BLaER1 (cell line): ENCODE measurements around the gene ANK3.

ENCODE experiments used
- H3K27ac ChIP-seq: shearing (Covaris generic); formaldehyde crosslinking; 2 replicates; pipeline ENCODE4 v1.8.1; 2022
- H3K27me3 ChIP-seq: shearing (Covaris generic); formaldehyde crosslinking; 2 replicates; pipeline ENCODE4 v1.8.1; 2022
- H3K36me3 ChIP-seq: shearing (Covaris generic); formaldehyde crosslinking; 2 replicates; pipeline ENCODE4 v1.8.1; 2022
- H3K4me1 ChIP-seq: shearing (Covaris generic); formaldehyde crosslinking; 2 replicates; pipeline ENCODE4 v1.8.1; 2022
- H3K4me2 ChIP-seq: shearing (Covaris generic); formaldehyde crosslinking; 2 replicates; pipeline ENCODE4 v1.8.1; 2022
- H3K4me3 ChIP-seq: shearing (Covaris generic); formaldehyde crosslinking; 2 replicates; pipeline ENCODE4 v1.8.1; 2022
- H3K9ac ChIP-seq: shearing (Covaris generic); formaldehyde crosslinking; 2 replicates; pipeline ENCODE4 v1.8.1; 2022
- H3K9me3 ChIP-seq: shearing (Covaris generic); formaldehyde crosslinking; 2 replicates; pipeline ENCODE4 v1.8.1; 2022
- H4K20me1 ChIP-seq: shearing (Covaris generic); formaldehyde crosslinking; 2 replicates; pipeline ENCODE4 v1.8.1; 2022
- Cebpa-rat ChIP-seq: shearing (Covaris generic); IDR thresholded peaks from 2 replicates; pipeline ENCODE4 v1.8.1; 2022

The ANK3 gene

DNA sequence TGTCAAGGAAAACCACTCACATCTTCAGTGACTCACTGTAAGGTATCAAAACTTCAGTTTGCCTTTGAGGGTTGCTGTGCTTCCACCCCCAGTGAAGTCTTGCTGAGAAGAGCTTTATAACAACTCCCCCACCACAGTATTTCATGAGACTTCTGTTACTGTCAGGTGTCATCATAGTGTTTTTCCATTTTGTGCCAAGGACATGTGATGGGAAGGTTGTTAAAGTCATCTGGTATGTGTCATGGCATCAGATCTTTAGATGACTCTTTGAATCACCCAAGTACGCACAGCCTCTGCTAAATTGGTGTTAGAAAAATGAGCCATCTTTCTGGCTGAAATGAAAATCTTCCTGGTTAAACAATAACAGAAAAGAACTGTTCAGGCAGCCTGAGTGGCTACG, 368.3 kb downstream of the ANK3 start:
- Histone ChIP-seq H3K36me3 (no peaks in the 10 kb centered on the region), H3K27me3 (no peaks in the 10 kb centered on the region), H3K9me3 (no peaks in the 10 kb centered on the region), H3K4me1 (no peaks in the 10 kb centered on the region), H3K4me3 (no peak overlapping the region), H3K27ac (no peak overlapping the region), H4K20me1 (no peaks in the 10 kb centered on the region), H3K4me2 (no peak overlapping the region), H3K9ac (no peak overlapping the region)
- no peak for TF ChIP-seq Cebpa-rat

DNA sequence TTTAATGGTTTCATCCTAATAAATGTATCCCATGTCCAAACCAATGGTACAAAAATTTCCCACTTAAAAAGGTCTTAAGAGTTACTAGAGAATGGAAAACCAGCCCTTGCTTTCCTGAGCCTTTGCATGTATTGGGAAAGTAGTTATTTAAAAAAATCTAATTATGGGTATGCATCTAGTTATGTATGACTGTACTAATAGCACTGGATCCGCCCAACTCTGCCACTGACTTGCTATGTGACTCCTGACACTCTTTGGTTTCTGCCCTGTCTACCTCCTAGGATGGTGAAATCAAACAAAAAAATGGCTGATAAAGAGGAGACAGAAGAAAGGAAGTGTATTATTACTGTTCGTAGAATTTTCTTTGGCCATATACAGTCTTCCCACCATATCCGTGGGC, 372.9 kb downstream of the ANK3 start:
- TF ChIP-seq Cebpa-rat: no peak
- H3K27me3 ChIP-seq: no peaks in the 10 kb centered on the region
- no peaks in the 10 kb centered on the region for H3K4me1 ChIP-seq
- H3K36me3 ChIP-seq: no peaks in the 10 kb centered on the region
- no peak overlapping the region for H3K4me2 ChIP-seq
- H3K4me3 ChIP-seq: no peak overlapping the region
- no peak overlapping the region for H3K27ac ChIP-seq
- H3K9me3 ChIP-seq: peaks cover 11% of the 10 kb centered on the region
- H3K9ac ChIP-seq: no peak overlapping the region
- H4K20me1 ChIP-seq: no peaks in the 10 kb centered on the region

DNA sequence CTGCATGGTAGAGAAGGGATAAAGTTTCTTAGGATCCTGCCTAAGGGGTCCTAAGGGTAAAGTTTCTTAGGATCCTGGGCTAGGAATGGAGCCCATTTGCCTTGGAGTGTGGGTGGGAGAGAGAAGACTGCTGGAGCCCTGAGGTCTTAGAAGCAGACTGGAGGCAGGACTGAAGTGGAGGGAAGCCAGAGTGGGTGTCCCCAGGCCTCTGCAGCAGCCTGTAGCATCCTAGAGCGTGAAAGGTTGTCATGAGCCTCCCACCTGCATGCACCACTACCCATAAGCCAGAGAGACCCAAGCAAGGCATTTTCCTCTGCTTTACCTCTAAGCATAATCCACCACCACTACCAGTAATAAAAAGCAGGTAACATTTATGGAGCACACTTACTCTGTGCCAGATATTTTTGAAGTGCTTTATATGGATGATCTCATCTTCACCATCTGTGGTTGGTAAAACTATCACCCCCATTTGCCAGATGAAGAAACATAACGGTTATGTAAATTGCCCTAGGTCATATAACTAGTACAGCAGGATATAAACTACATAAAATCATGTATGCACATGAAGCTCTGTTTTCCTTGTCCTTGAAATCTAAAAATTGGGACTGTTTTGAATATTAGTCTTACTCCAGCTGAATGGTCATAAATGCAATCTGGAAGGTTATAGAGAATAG, 379.8 kb downstream of the ANK3 start:
- Histone ChIP-seq H3K27me3 (no peaks in the 10 kb centered on the region), H3K4me3 (no peak overlapping the region), H3K27ac (no peak overlapping the region), H3K9me3 (peaks cover 8% of the 10 kb centered on the region), H3K36me3 (no peaks in the 10 kb centered on the region), H3K4me1 (no peaks in the 10 kb centered on the region), H4K20me1 (no peaks in the 10 kb centered on the region), H3K9ac (no peak overlapping the region), H3K4me2 (no peak overlapping the region)
- TF ChIP-seq Cebpa-rat: no peak

DNA sequence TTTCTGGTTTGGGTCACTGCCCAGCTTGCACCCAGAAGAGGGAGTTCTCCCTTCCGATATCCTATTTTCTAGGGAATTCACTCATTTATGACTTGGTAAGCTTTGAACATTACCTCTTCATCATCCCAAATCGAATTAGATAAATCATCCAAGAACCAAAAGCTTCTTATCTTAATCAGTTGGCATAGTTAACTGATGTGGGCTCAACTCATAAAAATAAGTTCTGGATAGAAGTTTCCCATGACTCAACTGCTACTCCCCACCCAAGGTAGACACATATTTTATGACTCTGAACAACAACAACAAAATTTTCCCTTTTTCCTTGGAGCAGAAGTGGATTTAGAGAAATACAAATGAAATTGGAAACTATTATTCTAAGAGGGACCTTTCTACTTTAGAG, 380.4 kb downstream of the ANK3 start:
- H3K4me1 ChIP-seq: no peaks in the 10 kb centered on the region
- peaks cover 3% of the 10 kb centered on the region for H3K9me3 ChIP-seq
- no peaks in the 10 kb centered on the region for H3K36me3 ChIP-seq
- no peak overlapping the region for H3K4me2 ChIP-seq
- no peak overlapping the region for H3K9ac ChIP-seq
- H3K27ac ChIP-seq: no peak overlapping the region
- TF ChIP-seq Cebpa-rat: no peak
- H3K4me3 ChIP-seq: no peak overlapping the region
- H4K20me1 ChIP-seq: no peaks in the 10 kb centered on the region
- no peaks in the 10 kb centered on the region for H3K27me3 ChIP-seq

DNA sequence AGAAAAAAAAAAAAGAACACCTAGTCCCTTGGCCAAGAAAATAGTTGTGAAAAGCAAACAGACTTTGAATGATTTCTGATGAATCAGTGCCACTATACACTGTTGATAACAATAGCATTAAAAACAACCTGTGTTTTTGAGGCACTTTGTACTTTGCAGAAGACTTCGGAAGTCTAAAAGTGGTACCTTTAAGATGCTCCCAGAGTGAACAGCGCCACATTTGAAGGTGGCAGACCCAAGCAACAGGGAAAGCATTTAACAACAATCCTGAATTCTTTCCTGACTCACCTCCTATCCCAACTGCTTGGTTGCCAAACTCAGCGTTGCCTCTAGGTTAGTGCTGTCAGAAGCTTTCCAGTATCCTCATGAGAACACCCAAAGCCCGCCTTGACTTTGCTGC, 380.9 kb downstream of the ANK3 start:
- Histone ChIP-seq H4K20me1 (no peaks in the 10 kb centered on the region), H3K27me3 (no peaks in the 10 kb centered on the region), H3K4me2 (no peak overlapping the region), H3K4me3 (no peak overlapping the region), H3K4me1 (no peaks in the 10 kb centered on the region), H3K9ac (no peak overlapping the region), H3K36me3 (no peaks in the 10 kb centered on the region), H3K27ac (no peak overlapping the region), H3K9me3 (no peaks in the 10 kb centered on the region; the same call in 1 of the 2 replicates)
- TF ChIP-seq Cebpa-rat: no peak

DNA sequence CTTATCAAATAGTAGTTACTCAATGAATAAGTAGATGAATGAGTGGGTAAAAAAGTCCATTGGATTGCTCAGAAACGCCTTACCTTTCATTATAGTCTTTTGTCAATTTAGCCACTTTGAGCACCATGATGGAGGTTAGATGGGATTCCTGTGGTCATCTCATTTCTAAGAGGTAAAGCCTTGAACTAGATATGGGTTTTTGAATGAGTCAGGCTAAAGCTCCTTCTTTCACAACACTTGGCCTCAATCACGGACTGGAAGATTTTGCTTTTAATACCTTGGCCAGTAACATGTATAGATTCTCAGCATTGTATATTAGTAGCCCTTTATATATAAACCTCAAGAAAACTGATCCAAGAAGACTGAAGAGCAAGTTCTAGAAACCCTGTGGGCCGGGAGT, 383.6 kb downstream of the ANK3 start:
- Histone ChIP-seq H3K27ac (no peak overlapping the region), H3K27me3 (no peaks in the 10 kb centered on the region), H3K9me3 (no peaks in the 10 kb centered on the region), H3K4me2 (no peak overlapping the region), H3K36me3 (no peaks in the 10 kb centered on the region), H3K9ac (no peak overlapping the region), H3K4me3 (no peak overlapping the region), H4K20me1 (no peaks in the 10 kb centered on the region), H3K4me1 (no peaks in the 10 kb centered on the region)
- no peak for TF ChIP-seq Cebpa-rat

DNA sequence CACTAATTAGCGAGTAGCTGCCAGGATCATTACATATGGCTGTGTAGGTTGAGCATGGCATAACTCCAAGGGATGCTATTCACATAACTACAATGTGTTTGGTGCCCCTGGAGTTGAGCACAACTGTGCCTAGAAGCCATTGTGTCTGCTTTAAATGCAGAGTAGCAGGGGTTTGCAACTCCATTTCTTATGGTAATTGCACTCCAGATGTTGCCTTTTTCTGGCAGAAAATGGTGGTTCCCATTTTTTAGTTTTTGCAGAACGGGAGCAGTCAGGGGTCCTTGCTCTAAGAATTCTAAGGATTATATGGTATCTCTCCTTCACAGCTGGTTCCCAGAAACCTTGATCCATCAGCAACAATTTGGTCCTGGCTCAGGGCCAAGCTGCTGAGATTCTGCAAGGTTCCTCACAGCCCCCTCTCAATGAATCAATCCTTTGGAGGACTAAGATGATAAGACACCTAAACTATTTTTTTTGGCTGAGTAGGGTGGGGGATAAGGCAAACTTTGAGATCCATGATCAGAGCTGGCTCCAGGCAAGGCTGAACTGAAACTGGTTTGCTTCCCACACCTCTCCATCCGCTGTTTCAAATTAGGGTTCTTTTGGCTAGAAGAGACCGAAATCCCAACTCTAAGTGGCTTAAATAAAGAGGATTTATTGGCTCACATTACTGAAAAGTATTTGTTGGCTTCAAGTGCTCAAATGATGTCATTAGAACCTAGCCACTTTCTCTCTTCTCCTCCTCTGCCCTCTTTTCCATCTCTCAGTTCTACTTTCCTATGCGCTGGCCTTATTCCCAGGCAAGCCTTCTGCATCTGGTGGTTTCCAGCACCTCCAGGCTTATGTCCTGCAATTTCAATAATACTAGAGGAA, 385.8 kb downstream of the ANK3 start:
- no peaks in the 10 kb centered on the region for H3K27me3 ChIP-seq
- no peak overlapping the region for H3K27ac ChIP-seq
- H3K4me2 ChIP-seq: no peak overlapping the region
- H4K20me1 ChIP-seq: no peaks in the 10 kb centered on the region
- no peaks in the 10 kb centered on the region for H3K36me3 ChIP-seq
- TF ChIP-seq Cebpa-rat: no peak
- H3K4me1 ChIP-seq: 0 out of 2 replicates have a peak, but pooled peaks cover 1% of the 10 kb centered on the region
- no peak overlapping the region for H3K9ac ChIP-seq
- H3K9me3 ChIP-seq: no peaks in the 10 kb centered on the region
- H3K4me3 ChIP-seq: no peak overlapping the region

DNA sequence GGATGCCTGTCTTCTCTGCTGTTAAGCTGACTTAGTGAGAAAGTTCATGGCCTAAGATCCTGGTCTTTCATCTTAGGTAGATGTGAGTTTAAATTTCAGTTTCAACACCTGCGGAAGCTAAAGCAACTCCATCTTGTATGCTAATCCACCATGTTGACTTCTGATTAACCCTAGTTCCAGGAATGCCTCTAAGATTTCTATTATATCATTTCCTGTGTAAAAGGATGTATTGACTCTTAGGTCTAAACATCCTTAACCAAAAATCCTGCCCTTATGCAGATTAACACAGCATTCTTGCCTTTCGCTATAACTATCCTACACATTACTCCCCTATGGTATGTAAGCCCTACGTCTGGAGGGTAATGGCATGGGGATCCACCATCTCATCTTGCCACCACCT, 388.9 kb downstream of the ANK3 start:
- H3K36me3 ChIP-seq: no peaks in the 10 kb centered on the region
- no peak overlapping the region for H3K4me2 ChIP-seq
- H3K4me1 ChIP-seq: 0 out of 2 replicates have a peak, but pooled peaks cover 4% of the 10 kb centered on the region
- no peaks in the 10 kb centered on the region for H4K20me1 ChIP-seq
- H3K27ac ChIP-seq: no peak overlapping the region
- no peak for TF ChIP-seq Cebpa-rat
- H3K9me3 ChIP-seq: no peaks in the 10 kb centered on the region
- no peak overlapping the region for H3K9ac ChIP-seq
- no peak overlapping the region for H3K4me3 ChIP-seq
- no peaks in the 10 kb centered on the region for H3K27me3 ChIP-seq

DNA sequence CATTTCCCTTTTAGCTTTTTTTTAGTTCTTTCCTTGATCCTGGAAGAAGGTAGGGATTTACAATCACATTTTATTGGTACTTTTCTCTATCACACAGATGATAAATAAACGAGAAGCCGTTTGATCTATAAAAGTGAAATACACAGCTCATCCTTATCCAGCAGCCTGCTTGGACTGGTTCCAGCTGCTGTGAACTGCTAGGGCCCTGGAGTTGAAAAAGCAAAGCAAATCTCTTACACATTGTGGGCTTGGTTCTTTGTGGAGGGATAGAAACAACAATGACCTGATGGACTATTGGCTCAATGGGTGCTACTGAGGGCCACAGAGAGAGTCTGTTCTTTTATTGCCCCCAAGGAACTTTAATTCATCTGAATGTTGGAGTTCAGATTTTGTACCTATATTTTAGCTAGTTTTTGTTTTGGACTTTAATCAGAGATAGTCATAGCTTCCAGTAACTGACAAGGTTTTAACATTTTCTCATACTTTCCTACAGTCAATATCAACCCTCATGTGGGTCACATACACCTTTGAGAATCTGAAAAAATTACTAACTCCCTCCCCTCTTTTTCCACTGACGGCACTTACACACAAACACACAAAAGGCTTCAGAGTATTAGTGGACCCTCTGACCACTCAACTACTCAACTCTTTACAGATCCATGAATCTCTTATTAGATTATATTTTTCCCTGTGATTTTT, 391.7 kb downstream of the ANK3 start:
- Histone ChIP-seq H3K27me3 (no peaks in the 10 kb centered on the region), H3K4me3 (no peak overlapping the region), H3K9me3 (no peaks in the 10 kb centered on the region), H3K4me1 (0 out of 2 replicates have a peak, but pooled peaks cover 4% of the 10 kb centered on the region), H3K36me3 (no peaks in the 10 kb centered on the region), H3K27ac (no peak overlapping the region), H3K9ac (no peak overlapping the region), H4K20me1 (no peaks in the 10 kb centered on the region), H3K4me2 (no peak overlapping the region)
- no peak for TF ChIP-seq Cebpa-rat

DNA sequence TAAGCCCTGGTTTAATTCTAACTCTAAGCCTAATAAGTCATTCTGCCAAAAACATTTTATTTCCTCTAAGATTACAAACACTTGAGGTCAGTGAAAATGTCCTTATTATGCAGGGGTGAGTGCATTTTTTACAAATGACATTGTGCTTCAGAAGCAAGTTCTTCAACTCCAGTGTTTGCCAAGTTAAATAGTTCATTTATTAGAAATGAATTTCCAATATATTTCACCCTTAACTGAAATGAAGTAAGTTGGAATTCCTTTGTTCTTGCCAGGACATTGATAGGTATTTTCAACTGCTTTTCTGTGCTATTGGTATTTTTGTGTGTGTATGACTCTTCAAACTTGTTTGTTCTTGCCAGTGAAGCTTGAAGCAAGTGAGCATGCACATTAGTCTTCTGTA, 393.8 kb downstream of the ANK3 start:
- no peak for TF ChIP-seq Cebpa-rat
- no peak overlapping the region for H3K27ac ChIP-seq
- H3K9ac ChIP-seq: no peak overlapping the region
- H3K27me3 ChIP-seq: no peaks in the 10 kb centered on the region
- H3K9me3 ChIP-seq: no peaks in the 10 kb centered on the region
- H3K4me2 ChIP-seq: no peak overlapping the region
- H4K20me1 ChIP-seq: no peaks in the 10 kb centered on the region
- H3K4me3 ChIP-seq: no peak overlapping the region
- no peaks in the 10 kb centered on the region for H3K36me3 ChIP-seq
- 0 out of 2 replicates have a peak, but pooled peaks cover 4% of the 10 kb centered on the region for H3K4me1 ChIP-seq
